HEK293 (cell line): Measurements from ENCODE around the gene CIB1.

ENCODE experiments used
- CTCF ChIA-PET: fragments of 350-600 bp; formaldehyde crosslinking; extraction: SDS; loops from one replicate; lab custom pipeline; 2021; ENCODE audit warnings: antibody characterized with exemption; lab: Yijun Ruan, JAX
- POLR2A ChIA-PET: fragments of 300-600 bp; formaldehyde crosslinking; extraction: SDS; loops from one replicate; lab custom pipeline; 2020; ENCODE audit warnings: antibody characterized with exemption, inconsistent platforms; lab: Yijun Ruan, JAX
- H3K27ac ChIP-seq: fragments of 200-500 bp; sonication (Bioruptor generic); 2 replicates; pipeline ENCODE4 v1.5.1; 2014; ENCODE audit warnings: low read depth, low read length, control low read depth, inconsistent platforms; ENCODE audit errors: extremely low read depth
- H3K36me3 ChIP-seq, 2 experiments: fragments of 200-500 bp in 1 of 2; sonication (Bioruptor generic) in 1 of 2; 1 replicate in 1 of 2; 2 replicates in 1 of 2; pipeline ENCODE4 v1.5.1; 2014 to 2017; ENCODE audit warnings: inconsistent platforms in 2 of 2, low read length in 2 of 2; ENCODE audit not compliant: control insufficient read depth in 2 of 2, insufficient read depth in 1 of 2
- H3K4me1 ChIP-seq: fragments of 200-500 bp; sonication (Bioruptor generic); 2 replicates; pipeline ENCODE4 v1.5.1; 2014; ENCODE audit warnings: mild to moderate bottlenecking, low read length, inconsistent platforms; ENCODE audit not compliant: control insufficient read depth, insufficient read depth
- H3K4me3 ChIP-seq: 2 replicates; pipeline ENCODE4 v1.5.1; 2011; ENCODE audit warnings: low read depth, mild to moderate bottlenecking, control low read depth, low read length, moderate library complexity
- H3K9me3 ChIP-seq: fragments of 200-500 bp; sonication (Bioruptor generic); 2 replicates; pipeline ENCODE4 v1.5.1; 2014; ENCODE audit warnings: low read depth, low read length, inconsistent platforms; ENCODE audit not compliant: control insufficient read depth, insufficient read depth
- GFI1B ChIP-seq: fragments of 450-650 bp; formaldehyde crosslinking; IDR thresholded peaks from 2 replicates; pipeline ENCODE4 v1.5.1; 2016; ENCODE audit warnings: missing biosample characterization, missing genetic modification characterization
- HOXC10 ChIP-seq: sonication (generic); formaldehyde crosslinking; IDR thresholded peaks from 2 replicates; pipeline ENCODE4 v1.8.1; 2023; ENCODE audit warnings: mild to moderate bottlenecking, missing genetic modification reagents
- IKZF3 ChIP-seq: fragments of 450-650 bp; IDR thresholded peaks from 2 replicates; pipeline ENCODE4 v1.5.0; 2018; ENCODE audit warnings: missing biosample characterization, mild to moderate bottlenecking, missing genetic modification characterization, moderate library complexity
- KLF7 ChIP-seq: fragments of 450-650 bp; formaldehyde crosslinking; IDR thresholded peaks from 2 replicates; pipeline ENCODE4 v1.5.1; 2016; ENCODE audit warnings: missing biosample characterization, missing genetic modification characterization, borderline replicate concordance
- ZFP37 ChIP-seq: fragments of 450-650 bp; formaldehyde crosslinking; IDR thresholded peaks from 2 replicates; pipeline ENCODE4 v1.5.1; 2016; ENCODE audit warnings: missing biosample characterization, missing genetic modification characterization
- ZNF155 ChIP-seq: fragments of 450-650 bp; formaldehyde crosslinking; IDR thresholded peaks from 2 replicates; pipeline ENCODE4 v1.5.1; 2016; ENCODE audit warnings: missing biosample characterization, missing genetic modification characterization
- ZNF223 ChIP-seq: fragments of 450-650 bp; formaldehyde crosslinking; IDR thresholded peaks from 2 replicates; pipeline ENCODE4 v1.5.1; 2016; ENCODE audit warnings: missing biosample characterization, missing genetic modification characterization
- ZNF23 ChIP-seq: fragments of 450-650 bp; formaldehyde crosslinking; IDR thresholded peaks from 2 replicates; pipeline ENCODE4 v1.5.1; 2016; ENCODE audit warnings: missing biosample characterization, missing genetic modification characterization, borderline replicate concordance
- ZNF324 ChIP-seq: fragments of 450-650 bp; formaldehyde crosslinking; IDR thresholded peaks from 2 replicates; pipeline ENCODE4 v1.5.1; 2016; ENCODE audit warnings: missing biosample characterization, missing genetic modification characterization
- ZNF514 ChIP-seq: fragments of 450-650 bp; formaldehyde crosslinking; IDR thresholded peaks from 2 replicates; pipeline ENCODE4 v1.5.1; 2016; ENCODE audit warnings: missing biosample characterization, missing genetic modification characterization
- ZNF518A ChIP-seq: fragments of 450-650 bp; formaldehyde crosslinking; conservative IDR thresholded peaks from 2 replicates; pipeline ENCODE4 v1.5.1; 2016; ENCODE audit warnings: low read depth, missing biosample characterization, missing genetic modification characterization
- ZNF544 ChIP-seq: fragments of 450-650 bp; formaldehyde crosslinking; IDR thresholded peaks from 2 replicates; pipeline ENCODE4 v1.5.0; 2017; ENCODE audit warnings: missing biosample characterization, missing genetic modification characterization
- ZNF558 ChIP-seq: fragments of 450-650 bp; formaldehyde crosslinking; IDR thresholded peaks from 2 replicates; pipeline ENCODE4 v1.5.1; 2016; ENCODE audit warnings: missing biosample characterization, missing genetic modification characterization
- ZNF585B ChIP-seq: fragments of 450-650 bp; formaldehyde crosslinking; IDR thresholded peaks from 2 replicates; pipeline ENCODE4 v1.5.1; 2016; ENCODE audit warnings: missing biosample characterization, missing genetic modification characterization
- ZNF596 ChIP-seq: fragments of 450-650 bp; IDR thresholded peaks from 2 replicates; pipeline ENCODE4 v1.5.0; 2018; ENCODE audit warnings: missing biosample characterization, mild to moderate bottlenecking, missing genetic modification characterization, moderate library complexity
- ZNF747 ChIP-seq: fragments of 450-650 bp; formaldehyde crosslinking; IDR thresholded peaks from 2 replicates; pipeline ENCODE4 v1.5.1; 2016; ENCODE audit warnings: missing biosample characterization, missing genetic modification characterization
- ZNF768 ChIP-seq: fragments of 450-650 bp; formaldehyde crosslinking; IDR thresholded peaks from 2 replicates; pipeline ENCODE4 v1.5.1; 2018; ENCODE audit warnings: missing biosample characterization, mild to moderate bottlenecking, missing genetic modification characterization
- ZNF776 ChIP-seq: fragments of 450-650 bp; formaldehyde crosslinking; IDR thresholded peaks from 2 replicates; pipeline ENCODE4 v1.5.0; 2017; ENCODE audit warnings: missing biosample characterization, missing genetic modification characterization, borderline replicate concordance
- TF ChIP-seq, protein P1 (sequence below): fragments of 450-650 bp; formaldehyde crosslinking; IDR thresholded peaks from 2 replicates; pipeline ENCODE4 v1.5.1; 2016; ENCODE audit warnings: missing biosample characterization, missing genetic modification characterization, borderline replicate concordance
- TF ChIP-seq, protein P2 (sequence below): fragments of 450-650 bp; formaldehyde crosslinking; IDR thresholded peaks from 2 replicates; pipeline ENCODE4 v1.5.1; 2016; ENCODE audit warnings: missing biosample characterization, missing genetic modification characterization, borderline replicate concordance

CIB1 gene

GRCh38 chr15:90264671-90265070 lies 30.9 kb upstream of the CIB1 start (continued):
- TF ChIP-seq ZNF518A (tag by site-specific recombination), result no peak
- no peak for TF ChIP-seq ZNF324 (tag by site-specific recombination)
- TF ChIP-seq HOXC10, result no peak
- TF ChIP-seq ZNF585B (tag by site-specific recombination), result no peak
- no peak for TF ChIP-seq ZNF223
- TF ChIP-seq ZNF23 (tag by site-specific recombination), result no peak

DNA sequence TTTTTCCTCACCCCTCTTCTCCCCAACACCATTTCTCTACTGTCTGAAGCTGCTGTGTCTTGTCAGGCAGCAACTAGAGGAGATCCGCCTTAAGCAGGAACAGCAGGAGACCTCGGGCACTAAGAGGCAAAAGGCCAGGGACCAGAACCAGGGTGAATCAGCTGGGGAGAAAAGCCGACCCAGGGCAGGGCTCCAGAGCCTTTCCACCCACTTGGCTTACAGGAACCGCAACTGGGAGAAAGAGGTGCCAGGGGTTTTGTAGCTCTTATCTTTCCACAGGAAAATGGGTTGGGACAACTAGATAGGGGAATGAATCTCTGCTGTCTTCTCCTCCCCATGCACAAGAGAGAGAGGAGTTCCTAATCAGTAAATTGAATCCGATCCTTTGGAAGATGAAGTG lies 28.7 kb upstream of the CIB1 start:
- POLR2A ChIA-PET, result interaction anchor here (1.7 to 4.7 kb wide), 2 partner anchors 13 to 29 kb away, joined by 12 to 18 read pairs; partner anchors contain the start of genes CIB1, GDPGP1 and TTLL13
- TF ChIP-seq, protein P1, sequence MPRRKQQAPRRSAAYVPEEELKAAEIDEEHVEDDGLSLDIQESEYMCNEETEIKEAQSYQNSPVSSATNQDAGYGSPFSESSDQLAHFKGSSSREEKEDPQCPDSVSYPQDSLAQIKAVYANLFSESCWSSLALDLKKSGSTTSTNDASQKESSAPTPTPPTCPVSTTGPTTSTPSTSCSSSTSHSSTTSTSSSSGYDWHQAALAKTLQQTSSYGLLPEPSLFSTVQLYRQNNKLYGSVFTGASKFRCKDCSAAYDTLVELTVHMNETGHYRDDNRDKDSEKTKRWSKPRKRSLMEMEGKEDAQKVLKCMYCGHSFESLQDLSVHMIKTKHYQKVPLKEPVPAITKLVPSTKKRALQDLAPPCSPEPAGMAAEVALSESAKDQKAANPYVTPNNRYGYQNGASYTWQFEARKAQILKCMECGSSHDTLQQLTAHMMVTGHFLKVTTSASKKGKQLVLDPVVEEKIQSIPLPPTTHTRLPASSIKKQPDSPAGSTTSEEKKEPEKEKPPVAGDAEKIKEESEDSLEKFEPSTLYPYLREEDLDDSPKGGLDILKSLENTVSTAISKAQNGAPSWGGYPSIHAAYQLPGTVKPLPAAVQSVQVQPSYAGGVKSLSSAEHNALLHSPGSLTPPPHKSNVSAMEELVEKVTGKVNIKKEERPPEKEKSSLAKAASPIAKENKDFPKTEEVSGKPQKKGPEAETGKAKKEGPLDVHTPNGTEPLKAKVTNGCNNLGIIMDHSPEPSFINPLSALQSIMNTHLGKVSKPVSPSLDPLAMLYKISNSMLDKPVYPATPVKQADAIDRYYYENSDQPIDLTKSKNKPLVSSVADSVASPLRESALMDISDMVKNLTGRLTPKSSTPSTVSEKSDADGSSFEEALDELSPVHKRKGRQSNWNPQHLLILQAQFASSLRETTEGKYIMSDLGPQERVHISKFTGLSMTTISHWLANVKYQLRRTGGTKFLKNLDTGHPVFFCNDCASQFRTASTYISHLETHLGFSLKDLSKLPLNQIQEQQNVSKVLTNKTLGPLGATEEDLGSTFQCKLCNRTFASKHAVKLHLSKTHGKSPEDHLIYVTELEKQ (tag by site-specific recombination), result no peak
- TF ChIP-seq, protein P2, sequence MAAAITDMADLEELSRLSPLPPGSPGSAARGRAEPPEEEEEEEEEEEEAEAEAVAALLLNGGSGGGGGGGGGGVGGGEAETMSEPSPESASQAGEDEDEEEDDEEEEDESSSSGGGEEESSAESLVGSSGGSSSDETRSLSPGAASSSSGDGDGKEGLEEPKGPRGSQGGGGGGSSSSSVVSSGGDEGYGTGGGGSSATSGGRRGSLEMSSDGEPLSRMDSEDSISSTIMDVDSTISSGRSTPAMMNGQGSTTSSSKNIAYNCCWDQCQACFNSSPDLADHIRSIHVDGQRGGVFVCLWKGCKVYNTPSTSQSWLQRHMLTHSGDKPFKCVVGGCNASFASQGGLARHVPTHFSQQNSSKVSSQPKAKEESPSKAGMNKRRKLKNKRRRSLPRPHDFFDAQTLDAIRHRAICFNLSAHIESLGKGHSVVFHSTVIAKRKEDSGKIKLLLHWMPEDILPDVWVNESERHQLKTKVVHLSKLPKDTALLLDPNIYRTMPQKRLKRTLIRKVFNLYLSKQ (tag by site-specific recombination), result no peak
- TF ChIP-seq ZFP37, result no peak
- Histone ChIP-seq H3K4me1 (peaks cover 5% of the 10 kb centered on the region; the same call in 1 of the 2 replicates), H3K36me3 (peaks cover 7% of the 10 kb centered on the region in 2 experiments; a peak in 2 of 3 replicates), H3K4me3 (no peak overlapping the region), H3K9me3 (no peaks in the 10 kb centered on the region), H3K27ac (no peak overlapping the region)
- CTCF ChIA-PET, result interaction anchor here (0.7 to 0.9 kb wide), 2 partner anchors 31 to 56 kb away, joined by 3 to 4 read pairs; no protein-coding TSS in a partner anchor

- Histone ChIP-seq H3K27ac (no peak overlapping the region), H3K4me1 (0 out of 2 replicates have a peak, but pooled peaks cover under 1% of the 10 kb centered on the region), H3K36me3 (peaks cover under 1 to 1% of the 10 kb centered on the region in 2 experiments; a peak in 2 of 3 replicates), H3K9me3 (no peaks in the 10 kb centered on the region), H3K4me3 (no peak overlapping the region)
- ChIA-PET POLR2A (interaction anchor here (1.7 to 4.7 kb wide), 2 partner anchors 13 to 28 kb away, joined by 12 to 18 read pairs; partner anchors contain the start of genes CIB1, GDPGP1 and TTLL13), CTCF (interaction anchor here (0.6 to 0.9 kb wide), 2 partner anchors 25 to 31 kb away, joined by 3 read pairs; no protein-coding TSS in a partner anchor)
- TF ChIP-seq IKZF3 (tag by site-specific recombination) (no peak), GFI1B (tag by site-specific recombination) (no peak), ZNF155 (tag by site-specific recombination) (no peak), ZFP37 (no peak), ZNF596 (no peak), ZNF768 (no peak), KLF7 (tag by site-specific recombination) (no peak), ZNF558 (tag by site-specific recombination) (no peak), ZNF514 (tag by site-specific recombination) (no peak), ZNF776 (tag by site-specific recombination) (no peak), ZNF747 (tag by site-specific recombination) (no peak), ZNF544 (tag by site-specific recombination) (no peak)
- TF ChIP-seq, protein P2 (tag by site-specific recombination), result no peak
These were observed 28.1 kb upstream of the CIB1 start for GRCh38 chr15:90261811-90262210.
